SK-N-SH treated with all-trans-retinoic acid at 6 μM for 48 hours (cell line): ENCODE measurements around the gene BCAN.

Source experiments
- ATAC-seq: fragments of 200-7000 bp; cut with Tn5 transposase; 3 replicates; pipeline ENCODE4 v1.9.1; 2020; ENCODE audit warnings: mild to moderate bottlenecking, moderate library complexity
- BACH2 ChIP-seq: fragments of 250-450 bp; sonication (Bioruptor Pico); IDR thresholded peaks from 2 replicates; pipeline ENCODE4 v1.9.0; 2021; ENCODE audit warnings: mild to moderate bottlenecking, borderline replicate concordance
- CREB5 ChIP-seq: fragments of 250-450 bp; sonication (Bioruptor Pico); IDR thresholded peaks from 2 replicates; pipeline ENCODE4 v1.5.1; 2020; ENCODE audit warnings: low read depth, mild to moderate bottlenecking, moderate library complexity
- CSDC2 ChIP-seq: fragments of 250-450 bp; sonication (Bioruptor Pico); IDR thresholded peaks from 2 replicates; pipeline ENCODE4 v1.5.0; 2020; ENCODE audit warnings: mild to moderate bottlenecking, moderate library complexity
- ESRRG ChIP-seq: fragments of 250-450 bp; sonication (Bioruptor Pico); IDR thresholded peaks from 2 replicates; pipeline ENCODE4 v1.6.1; 2021; ENCODE audit warnings: mild to moderate bottlenecking
- GLIS3 ChIP-seq: fragments of 250-450 bp; sonication (Bioruptor Pico); IDR thresholded peaks from 2 replicates; pipeline ENCODE4 v1.5.0; 2020; ENCODE audit warnings: mild to moderate bottlenecking, moderate library complexity
- ISL1 ChIP-seq: fragments of 250-450 bp; sonication (Bioruptor Pico); IDR thresholded peaks from 2 replicates; pipeline ENCODE4 v2.1.2; 2022; ENCODE audit warnings: mild to moderate bottlenecking, moderate library complexity
- OSR1 ChIP-seq: fragments of 250-450 bp; sonication (Bioruptor Pico); IDR thresholded peaks from 2 replicates; pipeline ENCODE4 v1.8.0; 2022; ENCODE audit warnings: moderate library complexity, mild to moderate bottlenecking, inconsistent platforms
- RARB ChIP-seq: fragments of 250-450 bp; sonication (Bioruptor Pico); IDR thresholded peaks from 2 replicates; pipeline ENCODE4 v1.8.0; 2021; ENCODE audit warnings: mild to moderate bottlenecking, moderate library complexity
- SNAI2 ChIP-seq: fragments of 250-450 bp; sonication (Bioruptor Pico); IDR thresholded peaks from 2 replicates; pipeline ENCODE4 v1.5.0; 2020; ENCODE audit warnings: mild to moderate bottlenecking, moderate library complexity
- TOX ChIP-seq: fragments of 250-450 bp; sonication (Bioruptor Pico); IDR thresholded peaks from 2 replicates; pipeline ENCODE4 v1.8.0; 2021; ENCODE audit warnings: mild to moderate bottlenecking, moderate library complexity, borderline replicate concordance
- ZC3H10 ChIP-seq: fragments of 250-450 bp; sonication (Bioruptor Pico); IDR thresholded peaks from 2 replicates; pipeline ENCODE4 v1.5.1; 2021; ENCODE audit warnings: mild to moderate bottlenecking, moderate library complexity
- ZFP3 ChIP-seq: fragments of 250-450 bp; sonication (Bioruptor Pico); IDR thresholded peaks from 2 replicates; pipeline ENCODE4 v1.5.0; 2020; ENCODE audit warnings: mild to moderate bottlenecking, moderate library complexity
- ZFP30 ChIP-seq: fragments of 450-650 bp; formaldehyde crosslinking; IDR thresholded peaks from 2 replicates; pipeline ENCODE4 v1.5.0; 2022; ENCODE audit warnings: mild to moderate bottlenecking, moderate library complexity
- ZNF565 ChIP-seq: fragments of 450-650 bp; formaldehyde crosslinking; conservative IDR thresholded peaks from 2 replicates; pipeline ENCODE4 v1.5.0; 2020; ENCODE audit warnings: low read depth, mild to moderate bottlenecking, moderate library complexity
- ZNF70 ChIP-seq: fragments of 450-650 bp; formaldehyde crosslinking; IDR thresholded peaks from 2 replicates; pipeline ENCODE4 v1.5.0; 2020; ENCODE audit warnings: mild to moderate bottlenecking, moderate library complexity
- ZNF8 ChIP-seq: fragments of 450-650 bp; formaldehyde crosslinking; IDR thresholded peaks from 2 replicates; pipeline ENCODE4 v1.5.0; 2020; ENCODE audit warnings: mild to moderate bottlenecking, moderate library complexity
- TF ChIP-seq, protein P1 (sequence below): fragments of 250-450 bp; sonication (Bioruptor Pico); IDR thresholded peaks from 2 replicates; pipeline ENCODE4 v1.5.1; 2021; ENCODE audit warnings: mild to moderate bottlenecking, moderate library complexity
- TF ChIP-seq, protein P2 (sequence below): fragments of 250-450 bp; sonication (Bioruptor Pico); IDR thresholded peaks from 2 replicates; pipeline ENCODE4 v1.8.0; 2021; ENCODE audit warnings: low read depth, mild to moderate bottlenecking, moderate library complexity, borderline replicate concordance
- TF ChIP-seq, protein P3 (sequence below): fragments of 250-450 bp; sonication (Bioruptor Pico); IDR thresholded peaks from 2 replicates; pipeline ENCODE4 v1.8.0; 2020; ENCODE audit warnings: mild to moderate bottlenecking, moderate library complexity, borderline replicate concordance

The BCAN gene

DNA sequence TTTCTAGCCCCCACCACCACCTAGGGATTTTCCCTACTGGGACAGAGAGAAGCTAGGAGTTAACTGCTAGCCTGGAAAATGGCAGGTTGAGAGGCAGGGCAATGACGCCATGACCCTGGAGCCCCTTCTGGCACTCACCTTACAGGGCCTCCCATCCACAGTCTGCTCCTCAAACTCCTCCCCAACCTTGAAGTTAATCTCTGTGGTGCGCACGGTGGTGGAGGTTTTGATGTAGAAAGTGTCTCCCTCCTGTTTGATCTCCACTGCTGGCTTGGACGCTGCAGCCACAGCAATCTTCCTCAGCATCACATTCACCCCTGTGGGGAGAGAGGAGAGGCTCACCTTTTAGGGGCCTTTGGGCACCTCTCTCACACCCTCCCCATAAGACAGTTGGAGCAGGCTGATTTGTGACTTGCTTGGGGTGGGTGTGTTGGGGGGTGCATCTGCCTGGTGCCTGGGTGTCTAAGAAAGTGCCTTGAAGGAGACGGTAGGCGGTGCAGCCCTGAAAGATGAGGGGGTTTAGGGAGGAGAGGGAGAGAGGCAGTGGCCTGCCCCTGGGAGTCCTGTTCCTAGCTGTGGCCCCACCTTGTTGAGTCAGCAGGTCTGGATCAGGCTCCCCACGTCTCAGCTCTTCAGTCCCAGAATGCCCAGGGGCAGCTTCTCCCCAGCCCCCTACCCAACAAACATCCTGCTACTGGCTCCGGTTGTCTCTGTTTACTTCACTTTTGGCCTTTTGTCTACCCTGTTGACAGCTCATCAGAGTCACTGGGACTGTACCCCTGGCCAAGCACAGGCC lies 59.0 kb downstream of the BCAN start (continued):
- TF ChIP-seq RARB (CRISPR knock-in tag) (no peak), ZNF70 (CRISPR knock-in tag) (no peak), OSR1 (CRISPR knock-in tag) (no peak), GLIS3 (no peak), ZFP30 (CRISPR knock-in tag) (no peak), ISL1 (CRISPR knock-in tag) (no peak), ESRRG (CRISPR knock-in tag) (no peak), ZNF565 (no peak)

DNA sequence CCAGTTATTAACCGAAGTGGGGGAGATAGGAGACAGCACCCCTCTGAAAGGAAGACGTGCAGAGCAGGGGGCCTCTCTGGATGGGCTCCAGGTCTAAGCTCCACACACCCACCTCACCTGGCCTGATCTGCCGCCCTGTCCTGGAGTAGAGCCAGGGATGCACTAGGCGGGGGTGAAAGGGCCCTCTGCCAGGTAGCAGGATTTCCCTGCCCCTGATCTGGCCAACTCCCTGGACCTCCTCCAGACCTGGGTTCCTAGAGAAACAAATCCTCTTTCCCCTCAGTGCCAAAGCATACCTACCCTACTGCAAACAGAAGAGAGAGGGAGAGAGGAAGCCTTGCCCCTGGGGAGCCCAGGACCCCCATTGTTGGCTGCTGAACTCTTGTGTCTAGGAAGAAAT lies 61.4 kb downstream of the BCAN start:
- TF ChIP-seq CSDC2 (CRISPR knock-in tag) = no peak
- no peak for TF ChIP-seq ESRRG (CRISPR knock-in tag)
- no peak for TF ChIP-seq ZNF8 (CRISPR knock-in tag)
- no peak for TF ChIP-seq TOX (CRISPR knock-in tag)
- TF ChIP-seq OSR1 (CRISPR knock-in tag) = no peak
- no peak for TF ChIP-seq ZFP3
- TF ChIP-seq ZC3H10 (CRISPR knock-in tag) = no peak
- TF ChIP-seq BACH2 (CRISPR knock-in tag) = no peak
- TF ChIP-seq ISL1 (CRISPR knock-in tag) = no peak
- ATAC-seq = no peak

GRCh38 chr1:156703741-156704140 lies 61.8 kb downstream of the BCAN start:
- TF ChIP-seq ZNF565 (no peak), GLIS3 (no peak), ZFP3 (no peak), ZNF70 (CRISPR knock-in tag) (0 out of 2 replicates have a peak, but pooled peaks have one; percentile 11), RARB (CRISPR knock-in tag) (no peak), OSR1 (CRISPR knock-in tag) (no peak), BACH2 (CRISPR knock-in tag) (no peak)
- TF ChIP-seq, protein P1, sequence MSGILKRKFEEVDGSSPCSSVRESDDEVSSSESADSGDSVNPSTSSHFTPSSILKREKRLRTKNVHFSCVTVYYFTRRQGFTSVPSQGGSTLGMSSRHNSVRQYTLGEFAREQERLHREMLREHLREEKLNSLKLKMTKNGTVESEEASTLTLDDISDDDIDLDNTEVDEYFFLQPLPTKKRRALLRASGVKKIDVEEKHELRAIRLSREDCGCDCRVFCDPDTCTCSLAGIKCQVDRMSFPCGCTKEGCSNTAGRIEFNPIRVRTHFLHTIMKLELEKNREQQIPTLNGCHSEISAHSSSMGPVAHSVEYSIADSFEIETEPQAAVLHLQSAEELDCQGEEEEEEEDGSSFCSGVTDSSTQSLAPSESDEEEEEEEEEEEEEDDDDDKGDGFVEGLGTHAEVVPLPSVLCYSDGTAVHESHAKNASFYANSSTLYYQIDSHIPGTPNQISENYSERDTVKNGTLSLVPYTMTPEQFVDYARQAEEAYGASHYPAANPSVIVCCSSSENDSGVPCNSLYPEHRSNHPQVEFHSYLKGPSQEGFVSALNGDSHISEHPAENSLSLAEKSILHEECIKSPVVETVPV (CRISPR knock-in tag) = no peak
- TF ChIP-seq, all 23 proteins: peak for 1
- peak; percentile 14 for ATAC-seq

- no peak for ATAC-seq
- peak; percentile 19; the same call in 1 of the 2 replicates for TF ChIP-seq TOX (CRISPR knock-in tag)
- no peak for TF ChIP-seq SNAI2 (CRISPR knock-in tag)
- no peak for TF ChIP-seq CREB5 (CRISPR knock-in tag)
Measured at GRCh38 chr1:156704166-156704711, 62.3 kb downstream of the BCAN start.

DNA sequence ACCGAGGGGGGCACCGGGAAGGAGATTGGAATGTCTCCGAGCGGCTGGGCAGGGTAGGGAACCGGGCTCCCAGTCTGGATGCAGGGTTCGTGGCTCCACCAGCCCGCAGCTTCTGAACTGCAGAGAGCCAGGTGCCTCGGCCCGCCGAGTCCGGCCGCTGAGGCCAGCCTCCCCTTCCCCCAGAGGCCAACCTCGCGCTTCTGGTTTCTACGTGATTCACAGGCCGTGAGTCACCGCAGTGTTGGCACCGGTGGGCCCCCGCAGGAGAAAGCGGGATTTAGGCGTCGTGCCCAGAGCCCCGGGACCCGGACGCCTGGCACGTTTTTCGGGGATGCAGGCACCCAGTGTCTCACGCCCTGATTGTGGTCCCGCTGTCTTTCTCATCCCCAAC lies 63.0 kb downstream of the BCAN start:
- TF ChIP-seq ZFP3 (0 out of 2 replicates have a peak, but pooled peaks have one; percentile 45), ZNF8 (CRISPR knock-in tag) (no peak), CSDC2 (CRISPR knock-in tag) (0 out of 2 replicates have a peak, but pooled peaks have one; percentile 46)
- TF ChIP-seq, protein P2, sequence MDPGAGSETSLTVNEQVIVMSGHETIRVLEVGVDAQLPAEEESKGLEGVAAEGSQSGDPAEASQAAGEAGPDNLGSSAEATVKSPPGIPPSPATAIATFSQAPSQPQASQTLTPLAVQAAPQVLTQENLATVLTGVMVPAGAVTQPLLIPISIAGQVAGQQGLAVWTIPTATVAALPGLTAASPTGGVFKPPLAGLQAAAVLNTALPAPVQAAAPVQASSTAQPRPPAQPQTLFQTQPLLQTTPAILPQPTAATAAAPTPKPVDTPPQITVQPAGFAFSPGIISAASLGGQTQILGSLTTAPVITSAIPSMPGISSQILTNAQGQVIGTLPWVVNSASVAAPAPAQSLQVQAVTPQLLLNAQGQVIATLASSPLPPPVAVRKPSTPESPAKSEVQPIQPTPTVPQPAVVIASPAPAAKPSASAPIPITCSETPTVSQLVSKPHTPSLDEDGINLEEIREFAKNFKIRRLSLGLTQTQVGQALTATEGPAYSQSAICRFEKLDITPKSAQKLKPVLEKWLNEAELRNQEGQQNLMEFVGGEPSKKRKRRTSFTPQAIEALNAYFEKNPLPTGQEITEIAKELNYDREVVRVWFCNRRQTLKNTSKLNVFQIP = peak; percentile 85; the same call in 1 of the 2 replicates
- TF ChIP-seq, protein P3, sequence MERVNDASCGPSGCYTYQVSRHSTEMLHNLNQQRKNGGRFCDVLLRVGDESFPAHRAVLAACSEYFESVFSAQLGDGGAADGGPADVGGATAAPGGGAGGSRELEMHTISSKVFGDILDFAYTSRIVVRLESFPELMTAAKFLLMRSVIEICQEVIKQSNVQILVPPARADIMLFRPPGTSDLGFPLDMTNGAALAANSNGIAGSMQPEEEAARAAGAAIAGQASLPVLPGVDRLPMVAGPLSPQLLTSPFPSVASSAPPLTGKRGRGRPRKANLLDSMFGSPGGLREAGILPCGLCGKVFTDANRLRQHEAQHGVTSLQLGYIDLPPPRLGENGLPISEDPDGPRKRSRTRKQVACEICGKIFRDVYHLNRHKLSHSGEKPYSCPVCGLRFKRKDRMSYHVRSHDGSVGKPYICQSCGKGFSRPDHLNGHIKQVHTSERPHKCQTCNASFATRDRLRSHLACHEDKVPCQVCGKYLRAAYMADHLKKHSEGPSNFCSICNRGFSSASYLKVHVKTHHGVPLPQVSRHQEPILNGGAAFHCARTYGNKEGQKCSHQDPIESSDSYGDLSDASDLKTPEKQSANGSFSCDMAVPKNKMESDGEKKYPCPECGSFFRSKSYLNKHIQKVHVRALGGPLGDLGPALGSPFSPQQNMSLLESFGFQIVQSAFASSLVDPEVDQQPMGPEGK (CRISPR knock-in tag) = peak; percentile 57
- peak; percentile 40 for ATAC-seq
